K562 (cell line): Measurements from ENCODE around the gene ANKRD33. TPM values are rescaled to one million over a fixed set of nuclear protein-coding genes. Genes with fewer than 3 reads are reported as not detected.

Source experiments
- ATAC-seq: fragments of 200-7000 bp; cut with Tn5 transposase; 3 replicates; pipeline ENCODE4 v1.9.1; 2020; ENCODE audit warnings: moderate library complexity
- BruUV-seq: library from RNA; stranded (reverse); fragments of 400-500 nt; replicated peaks from 2 replicates; lab custom pipeline; 2021; lab: Mats Ljungman, UMichigan
- CTCF ChIA-PET: fragments of 300-600 bp; formaldehyde crosslinking; extraction: SDS; loops from one replicate; lab custom pipeline; 2021; ENCODE audit warnings: low intra/inter-chr PET ratio; lab: Yijun Ruan, JAX
- POLR2A ChIA-PET: fragments of 300-600, 350-650 bp; sonication (Branson Sonifier 250); formaldehyde crosslinking; extraction: SDS; loops from one replicate; lab custom pipeline; 2021; ENCODE audit warnings: antibody characterized with exemption, inconsistent platforms; lab: Yijun Ruan, JAX
- DNase-seq, 4 experiments: peaks; one replicate each; pipeline versions ENCODE4 v3.0.0 to v3.0.0-alpha.2; 2011 to 2018; ENCODE audit warnings: low spot score in 3 of 4, mixed read lengths in 3 of 4; ENCODE audit errors: extremely low read depth in 1 of 4
- FAIRE-seq: peaks from 2 replicates; lab custom pipeline; 2011; peaks lifted over from hg19 to GRCh38; lab: Jason Lieb, UNC
- H2AFZ ChIP-seq: 2 replicates; pipeline ENCODE4 v1.6.0; 2011; ENCODE audit warnings: low read depth, low read length, control low read depth, inconsistent platforms
- H3K27ac ChIP-seq: fragments of 200-600 bp; 3 replicates; pipeline ENCODE4 v1.8.0; 2011; ENCODE audit warnings: low read depth, mild to moderate bottlenecking, control low read depth, inconsistent platforms, low read length, moderate library complexity, mixed read lengths; ENCODE audit errors: extremely low read depth
- H3K27me3 ChIP-seq, 2 experiments: fragments of 300-600 bp in 1 of 2; 2 replicates in 1 of 2; 3 replicates in 1 of 2; pipeline versions ENCODE4 v1.6.0 to v1.8.0; 2011; ENCODE audit warnings: inconsistent platforms in 2 of 2, low read length in 2 of 2, mild to moderate bottlenecking in 1 of 2, mixed read lengths in 1 of 2, moderate library complexity in 1 of 2; ENCODE audit not compliant: control insufficient read depth in 2 of 2, insufficient read depth in 2 of 2
- H3K36me3 ChIP-seq: fragments of 300-600 bp; 3 replicates; pipeline ENCODE4 v1.8.0; 2011; ENCODE audit warnings: mild to moderate bottlenecking, low read length, inconsistent platforms; ENCODE audit not compliant: control insufficient read depth, insufficient read depth
- H3K4me1 ChIP-seq, 2 experiments: fragments of 200-600 bp in 1 of 2; replicated peaks in 1 of 2; 2 replicates in 1 of 2; 3 replicates in 1 of 2; pipeline versions ENCODE4 v1.5.1 to v1.8.0; 2011; ENCODE audit warnings: inconsistent platforms in 2 of 2, low read length in 2 of 2, mild to moderate bottlenecking in 1 of 2, mixed read lengths in 1 of 2, moderate library complexity in 1 of 2; ENCODE audit not compliant: control insufficient read depth in 2 of 2, insufficient read depth in 2 of 2
- H3K4me2 ChIP-seq: 2 replicates; pipeline ENCODE4 v1.6.1; 2011; ENCODE audit warnings: low read length, control low read depth, inconsistent platforms, mixed read lengths; ENCODE audit not compliant: insufficient read depth
- H3K4me3 ChIP-seq: fragments of 200-600 bp; sonication (generic), shearing (Covaris generic); 2 replicates; pipeline ENCODE4 v1.5.1; 2016; ENCODE audit warnings: control low read depth, inconsistent platforms
- H3K79me2 ChIP-seq: fragments of 200-600 bp; 3 replicates; pipeline ENCODE4 v1.8.0; 2011; ENCODE audit warnings: low read length, inconsistent platforms; ENCODE audit not compliant: control insufficient read depth, insufficient read depth
- H3K9ac ChIP-seq, 2 experiments: 2 replicates each; pipeline versions ENCODE4 v1.6.0 to v1.6.1; 2011; ENCODE audit warnings: low read depth in 2 of 2, low read length in 2 of 2, control low read depth in 1 of 2, inconsistent platforms in 1 of 2, mild to moderate bottlenecking in 1 of 2, mixed read lengths in 1 of 2; ENCODE audit not compliant: insufficient read depth in 1 of 2
- H3K9me1 ChIP-seq: one replicate; pipeline ENCODE4 v1.6.0; 2011; ENCODE audit warnings: inconsistent platforms, mild to moderate bottlenecking, low read length, moderate library complexity; ENCODE audit not compliant: control insufficient read depth, insufficient read depth
- H3K9me3 ChIP-seq: replicated peaks from 2 replicates; pipeline ENCODE4 v1.5.1; 2011; ENCODE audit warnings: low read depth, low read length, inconsistent platforms; ENCODE audit not compliant: control insufficient read depth, insufficient read depth
- H4K20me1 ChIP-seq: replicated peaks from 2 replicates; pipeline ENCODE4 v1.6.1; 2011; ENCODE audit warnings: low read length, inconsistent platforms, mixed read lengths; ENCODE audit not compliant: control insufficient read depth, insufficient read depth
- AFF4 ChIP-seq: sonication (generic); formaldehyde crosslinking; IDR thresholded peaks from 2 replicates; pipeline ENCODE4 v1.8.0; 2023; ENCODE audit warnings: mild to moderate bottlenecking, missing genetic modification reagents
- CHCHD3 ChIP-seq: fragments of 250-450 bp; sonication (Bioruptor Pico); IDR thresholded peaks from 2 replicates; pipeline ENCODE4 v2.1.2; 2022; ENCODE audit warnings: mild to moderate bottlenecking
- HDGF ChIP-seq: fragments of 450-650 bp; IDR thresholded peaks from 2 replicates; pipeline ENCODE4 v1.6.1; 2016
- PATZ1 ChIP-seq: fragments of 250-450 bp; sonication (Bioruptor Pico); IDR thresholded peaks from 2 replicates; pipeline ENCODE4 v1.5.0; 2020; ENCODE audit warnings: mild to moderate bottlenecking, borderline replicate concordance
- ZBTB33 ChIP-seq: sonication (generic); formaldehyde crosslinking; IDR thresholded peaks from 2 replicates; pipeline ENCODE4 v1.8.1; 2023; ENCODE audit warnings: mild to moderate bottlenecking, missing genetic modification reagents
- ZNF561 ChIP-seq: fragments of 450-650 bp; formaldehyde crosslinking; conservative IDR thresholded peaks from 2 replicates; pipeline ENCODE4 v1.4.0; 2020; ENCODE audit warnings: mild to moderate bottlenecking, moderate library complexity
- ZNF766 ChIP-seq: fragments of 200-800 bp; sonication (Bioruptor generic); conservative IDR thresholded peaks from 2 replicates; pipeline ENCODE4 v1.6.1; 2016; ENCODE audit warnings: missing genetic modification characterization, missing compliant biosample characterization
- ZNF79 ChIP-seq: fragments of 250-450 bp; sonication (Bioruptor Pico); IDR thresholded peaks from 2 replicates; pipeline ENCODE4 v1.4.0; 2020; ENCODE audit warnings: low read depth, mild to moderate bottlenecking, moderate library complexity
- WGBS: fragments of 100-300 bp; shearing (Covaris generic); methylation state at CpG from one replicate; pipeline ENCODE4 v1.1.6; 2016; ENCODE audit warnings: low coverage, mixed read lengths; ENCODE audit not compliant: insufficient coverage; ENCODE audit errors: missing lambda C conversion rate; 5-methylcytosine and 5-hydroxymethylcytosine counted together
- in situ Hi-C: fragments of 300-500 bp; cut with MboI; formaldehyde crosslinking; loops from 4 replicates; pipeline ENCODE4 v1.15.0; 2018; ENCODE audit warnings: inconsistent platforms, mixed read lengths
- intact Hi-C: fragments of 100-400 bp; cut with micrococcal nuclease; formaldehyde crosslinking; loops from 2 replicates; pipeline ENCODE4 v1.14.2; 2022
- polyA plus RNA-seq, 8 experiments: library from polyadenylated mRNA; depleted of rRNA in 4 of 8; stranded (reverse) in 5 of 8; unstranded in 3 of 8; fragments of >200 nt; fragmentation: Nextera tagmentation in 2 of 8; fragmentation: Illumina TruSeq in 1 of 8; extraction: Ambion mirVana in 2 of 8; extraction: Trizol in 1 of 8; gene quantifications; 2 replicates each; pipeline versions ENCODE4 v1.2.1 to v1.2.3, GENCODE V29; 2011 to 2014; ENCODE audit warnings: inconsistent platforms in 1 of 8, missing spikeins in 1 of 8
- total RNA-seq, 7 experiments: library from RNA; depleted of rRNA in 6 of 7; stranded (reverse); fragments of >200 nt in 6 of 7; fragmentation: Illumina TruSeq in 2 of 7; extraction: Trizol in 2 of 7; gene quantifications; 2 replicates each; pipeline versions ENCODE4 v1.2.1 to v1.2.3, GENCODE V29; 2011 to 2021; ENCODE audit warnings: low replicate concordance in 1 of 7

Gene ANKRD33
- total and polyA plus RNA-seq, 9 of the 15 experiments (the other 6 are each of a cell fraction or from before 2014, with no cell fraction given) = 0.04 to 0.11 (median 0.07) TPM; not detected in 4

- no peak overlapping the region for H3K4me3 ChIP-seq
- no peak for TF ChIP-seq CHCHD3 (CRISPR knock-in tag)
- TF ChIP-seq ZNF766 (CRISPR knock-in tag) = no peak
- TF ChIP-seq ZBTB33 (CRISPR knock-in tag) = peak; percentile 81
- TF ChIP-seq HDGF = no peak
- no peak for TF ChIP-seq ZNF79 (CRISPR knock-in tag)
- TF ChIP-seq ZNF561 (CRISPR knock-in tag) = no peak
- no peak for TF ChIP-seq AFF4 (CRISPR knock-in tag)
- TF ChIP-seq PATZ1 = no peak
- TF ChIP-seq, all 486 proteins: peak for 1
- Histone ChIP-seq H3K36me3 (no peaks in the 10 kb centered on the region), H3K9me3 (no peaks in the 10 kb centered on the region; the same call in 1 of the 2 replicates), H3K27ac (no peak overlapping the region), H3K4me1 (peaks cover 12 to 22% of the 10 kb centered on the region in 2 experiments), H3K9me1 (no peaks in the 10 kb centered on the region), H2AFZ (no peak overlapping the region), H3K9ac (peak overlapping the region in 1 of 2 experiments; percentile 18; a peak in 2 of 4 replicates), H3K79me2 (no peaks in the 10 kb centered on the region), H4K20me1 (no peaks in the 10 kb centered on the region), H3K4me2 (no peak overlapping the region), H3K27me3 (no peaks in the 10 kb centered on the region)
- ATAC-seq (no peak), DNase-seq (no peak), FAIRE-seq (no peak)
- CTCF ChIA-PET = no interaction called here
- BruUV-seq = no TSS peak
- in situ Hi-C loops = no loop called here
- 83% methylated on average over 37 of the region's 43 CpGs for WGBS
- intact Hi-C loops = no loop called here
- POLR2A ChIA-PET = interaction anchor here (0.6 to 1.4 kb wide), 3 partner anchors 14 to 517 kb away, joined by 3 read pairs; no protein-coding TSS in a partner anchor
These were observed 12.5 kb downstream of the ANKRD33 start for GRCh38 chr12:51900323-51900889.
